Ishikawa (cell line): ENCODE results near the gene CRELD2.

ENCODE experiments used
- CEBPB ChIP-seq: IDR thresholded peaks from 2 replicates; pipeline ENCODE4 v1.6.1; 2012
- CREB1 ChIP-seq: IDR thresholded peaks from 2 replicates; pipeline ENCODE4 v1.6.1; 2012; ENCODE audit warnings: low read depth
- EGR1 ChIP-seq: IDR thresholded peaks from 2 replicates; pipeline ENCODE4 v1.6.1; 2012
- EP300 ChIP-seq: IDR thresholded peaks from 2 replicates; pipeline ENCODE4 v1.6.1; 2012; ENCODE audit warnings: borderline replicate concordance
- FOXM1 ChIP-seq: IDR thresholded peaks from 2 replicates; pipeline ENCODE4 v1.6.1; 2012; ENCODE audit warnings: low read depth, borderline replicate concordance
- NFIC ChIP-seq: IDR thresholded peaks from 2 replicates; pipeline ENCODE4 v1.6.1; 2012
- RAD21 ChIP-seq: IDR thresholded peaks from 2 replicates; pipeline ENCODE4 v1.6.1; 2012; ENCODE audit warnings: low read depth
- TAF1 ChIP-seq: IDR thresholded peaks from 2 replicates; pipeline ENCODE4 v1.6.1; 2012; ENCODE audit warnings: low read depth, mild to moderate bottlenecking
- TCF12 ChIP-seq: IDR thresholded peaks from 2 replicates; pipeline ENCODE4 v1.6.1; 2012; ENCODE audit warnings: low read depth
- TEAD4 ChIP-seq: IDR thresholded peaks from 2 replicates; pipeline ENCODE4 v1.6.1; 2012
- YY1 ChIP-seq: IDR thresholded peaks from 2 replicates; pipeline ENCODE4 v1.6.1; 2012; ENCODE audit warnings: low read depth
- ZBTB7A ChIP-seq: IDR thresholded peaks from 2 replicates; pipeline ENCODE4 v1.6.1; 2012; ENCODE audit warnings: low read depth
- TF ChIP-seq, protein P1 (sequence below): IDR thresholded peaks from 2 replicates; pipeline ENCODE4 v1.6.1; 2012; ENCODE audit warnings: low read depth, mild to moderate bottlenecking
- TF ChIP-seq, protein P2 (sequence below): IDR thresholded peaks from 2 replicates; pipeline ENCODE4 v1.6.1; 2012
- TF ChIP-seq, protein P3 (sequence below): IDR thresholded peaks from 2 replicates; pipeline ENCODE4 v1.6.1; 2012

CRELD2 gene

DNA sequence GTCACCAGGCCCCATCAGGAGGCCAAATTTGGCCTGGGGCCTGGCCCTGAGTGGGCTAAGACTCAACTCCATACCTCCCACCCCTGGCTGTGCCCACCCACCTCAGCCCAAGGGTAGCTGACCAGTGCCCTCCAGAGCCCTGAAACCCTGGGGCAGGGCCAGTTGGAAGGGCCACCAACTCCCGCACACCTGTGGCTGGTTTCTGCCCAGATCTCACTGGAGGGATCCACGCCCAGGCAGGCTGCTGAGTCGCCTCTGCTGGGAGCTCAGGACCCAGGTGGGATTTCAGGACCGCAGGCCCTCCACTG lies 33.2 kb downstream of the CRELD2 start:
- TF ChIP-seq CREB1 (no peak), CEBPB (no peak), EGR1 (no peak), FOXM1 (no peak), TCF12 (no peak; the same call in 1 of the 2 replicates), TEAD4 (no peak), RAD21 (no peak), TAF1 (no peak), YY1 (no peak), EP300 (no peak)
- TF ChIP-seq, protein P1, sequence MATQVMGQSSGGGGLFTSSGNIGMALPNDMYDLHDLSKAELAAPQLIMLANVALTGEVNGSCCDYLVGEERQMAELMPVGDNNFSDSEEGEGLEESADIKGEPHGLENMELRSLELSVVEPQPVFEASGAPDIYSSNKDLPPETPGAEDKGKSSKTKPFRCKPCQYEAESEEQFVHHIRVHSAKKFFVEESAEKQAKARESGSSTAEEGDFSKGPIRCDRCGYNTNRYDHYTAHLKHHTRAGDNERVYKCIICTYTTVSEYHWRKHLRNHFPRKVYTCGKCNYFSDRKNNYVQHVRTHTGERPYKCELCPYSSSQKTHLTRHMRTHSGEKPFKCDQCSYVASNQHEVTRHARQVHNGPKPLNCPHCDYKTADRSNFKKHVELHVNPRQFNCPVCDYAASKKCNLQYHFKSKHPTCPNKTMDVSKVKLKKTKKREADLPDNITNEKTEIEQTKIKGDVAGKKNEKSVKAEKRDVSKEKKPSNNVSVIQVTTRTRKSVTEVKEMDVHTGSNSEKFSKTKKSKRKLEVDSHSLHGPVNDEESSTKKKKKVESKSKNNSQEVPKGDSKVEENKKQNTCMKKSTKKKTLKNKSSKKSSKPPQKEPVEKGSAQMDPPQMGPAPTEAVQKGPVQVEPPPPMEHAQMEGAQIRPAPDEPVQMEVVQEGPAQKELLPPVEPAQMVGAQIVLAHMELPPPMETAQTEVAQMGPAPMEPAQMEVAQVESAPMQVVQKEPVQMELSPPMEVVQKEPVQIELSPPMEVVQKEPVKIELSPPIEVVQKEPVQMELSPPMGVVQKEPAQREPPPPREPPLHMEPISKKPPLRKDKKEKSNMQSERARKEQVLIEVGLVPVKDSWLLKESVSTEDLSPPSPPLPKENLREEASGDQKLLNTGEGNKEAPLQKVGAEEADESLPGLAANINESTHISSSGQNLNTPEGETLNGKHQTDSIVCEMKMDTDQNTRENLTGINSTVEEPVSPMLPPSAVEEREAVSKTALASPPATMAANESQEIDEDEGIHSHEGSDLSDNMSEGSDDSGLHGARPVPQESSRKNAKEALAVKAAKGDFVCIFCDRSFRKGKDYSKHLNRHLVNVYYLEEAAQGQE = no peak
- TF ChIP-seq, protein P2, sequence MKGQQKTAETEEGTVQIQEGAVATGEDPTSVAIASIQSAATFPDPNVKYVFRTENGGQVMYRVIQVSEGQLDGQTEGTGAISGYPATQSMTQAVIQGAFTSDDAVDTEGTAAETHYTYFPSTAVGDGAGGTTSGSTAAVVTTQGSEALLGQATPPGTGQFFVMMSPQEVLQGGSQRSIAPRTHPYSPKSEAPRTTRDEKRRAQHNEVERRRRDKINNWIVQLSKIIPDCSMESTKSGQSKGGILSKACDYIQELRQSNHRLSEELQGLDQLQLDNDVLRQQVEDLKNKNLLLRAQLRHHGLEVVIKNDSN = no peak
- TF ChIP-seq, protein P3, sequence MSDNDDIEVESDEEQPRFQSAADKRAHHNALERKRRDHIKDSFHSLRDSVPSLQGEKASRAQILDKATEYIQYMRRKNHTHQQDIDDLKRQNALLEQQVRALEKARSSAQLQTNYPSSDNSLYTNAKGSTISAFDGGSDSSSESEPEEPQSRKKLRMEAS = no peak

DNA sequence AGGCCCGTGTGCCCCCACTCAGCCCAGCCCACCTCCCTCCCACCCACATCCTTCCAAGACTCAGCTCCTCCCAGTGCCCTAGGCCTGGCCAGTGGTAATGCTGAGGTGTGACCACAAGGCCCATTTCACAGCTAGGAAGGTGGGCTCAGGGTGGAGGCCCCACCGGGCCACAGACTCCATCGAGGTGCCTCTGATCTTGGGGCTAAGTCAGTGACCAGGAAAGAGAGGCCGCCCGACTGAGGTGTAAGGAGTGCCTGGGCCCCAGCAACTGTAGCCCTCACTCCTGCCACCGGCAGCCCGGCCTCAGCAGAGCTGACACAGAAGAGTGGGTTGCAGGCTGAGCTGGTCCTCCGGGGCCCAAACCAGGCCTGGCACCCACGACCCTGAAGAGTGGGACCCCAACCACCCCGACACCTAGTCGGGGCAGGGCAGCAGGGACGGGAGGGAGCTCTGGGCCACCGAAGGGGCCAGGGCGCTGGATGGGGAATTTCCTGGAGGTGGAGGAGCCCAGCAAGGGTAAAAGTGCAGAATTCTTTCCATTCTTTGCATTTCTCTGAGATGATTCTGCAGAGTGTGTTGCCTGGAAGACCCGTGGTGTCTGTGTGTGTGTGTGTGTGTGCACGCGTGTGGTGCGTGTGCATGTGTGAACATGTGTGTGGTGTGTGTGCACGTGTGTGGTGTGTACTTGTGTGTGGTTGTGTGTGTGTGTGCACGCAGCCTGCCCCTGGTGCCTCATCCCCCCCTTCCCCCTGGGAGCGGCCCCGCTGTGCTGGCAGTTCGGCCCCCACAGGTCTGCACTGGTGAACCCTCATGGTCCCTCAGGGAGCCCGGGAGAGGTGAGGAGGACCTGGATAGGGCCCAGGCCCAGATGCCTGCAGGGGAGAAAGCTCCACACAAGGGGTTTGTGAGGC lies 33.8 kb downstream of the CRELD2 start:
- TF ChIP-seq EGR1 = no peak
- no peak for TF ChIP-seq NFIC
- no peak for TF ChIP-seq YY1
- TF ChIP-seq TEAD4 = peak; percentile 92
- TF ChIP-seq CREB1 = no peak
- TF ChIP-seq, protein P1 = no peak
- TF ChIP-seq, protein P3 = no peak
- TF ChIP-seq ZBTB7A = peak; percentile 66; the same call in 1 of the 2 replicates
- TF ChIP-seq EP300 = no peak
- TF ChIP-seq TAF1 = no peak
- TF ChIP-seq, protein P2 = no peak
- no peak for TF ChIP-seq TCF12
- TF ChIP-seq FOXM1 = no peak
- no peak for TF ChIP-seq RAD21
- no peak for TF ChIP-seq CEBPB

DNA sequence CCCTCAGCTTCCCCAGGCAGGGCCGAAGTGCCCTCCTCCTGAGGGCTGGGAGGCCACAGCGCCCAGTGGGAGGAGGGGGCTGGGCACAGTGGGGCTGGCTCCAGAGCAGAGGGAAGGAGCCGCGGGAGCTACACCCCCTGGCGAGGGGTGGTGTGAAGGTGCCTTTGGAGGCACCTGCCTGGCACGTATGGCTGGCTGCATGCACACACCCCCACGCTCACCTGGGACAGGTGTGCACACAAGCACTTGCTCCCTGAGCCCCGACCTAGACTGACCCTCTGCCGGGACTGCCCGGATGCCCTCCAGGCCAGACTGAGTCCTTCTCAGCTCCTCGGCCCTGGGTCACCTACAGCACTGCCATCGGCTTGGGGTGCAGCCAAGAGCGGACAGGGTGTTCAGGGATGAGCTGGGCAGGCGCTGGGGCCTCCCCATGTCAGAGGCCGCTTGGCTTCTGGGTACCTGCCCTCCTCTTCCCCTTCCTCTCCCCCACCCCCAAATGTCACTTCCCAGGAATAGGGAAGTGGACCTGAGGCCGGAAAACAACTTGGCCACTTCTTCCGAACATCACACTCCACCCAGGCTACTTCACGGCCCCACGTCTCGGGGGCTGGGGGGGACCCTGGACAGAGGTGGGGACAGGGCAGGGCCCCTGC lies 34.7 kb downstream of the CRELD2 start:
- TF ChIP-seq, protein P2 = no peak
- TF ChIP-seq CREB1 = no peak

DNA sequence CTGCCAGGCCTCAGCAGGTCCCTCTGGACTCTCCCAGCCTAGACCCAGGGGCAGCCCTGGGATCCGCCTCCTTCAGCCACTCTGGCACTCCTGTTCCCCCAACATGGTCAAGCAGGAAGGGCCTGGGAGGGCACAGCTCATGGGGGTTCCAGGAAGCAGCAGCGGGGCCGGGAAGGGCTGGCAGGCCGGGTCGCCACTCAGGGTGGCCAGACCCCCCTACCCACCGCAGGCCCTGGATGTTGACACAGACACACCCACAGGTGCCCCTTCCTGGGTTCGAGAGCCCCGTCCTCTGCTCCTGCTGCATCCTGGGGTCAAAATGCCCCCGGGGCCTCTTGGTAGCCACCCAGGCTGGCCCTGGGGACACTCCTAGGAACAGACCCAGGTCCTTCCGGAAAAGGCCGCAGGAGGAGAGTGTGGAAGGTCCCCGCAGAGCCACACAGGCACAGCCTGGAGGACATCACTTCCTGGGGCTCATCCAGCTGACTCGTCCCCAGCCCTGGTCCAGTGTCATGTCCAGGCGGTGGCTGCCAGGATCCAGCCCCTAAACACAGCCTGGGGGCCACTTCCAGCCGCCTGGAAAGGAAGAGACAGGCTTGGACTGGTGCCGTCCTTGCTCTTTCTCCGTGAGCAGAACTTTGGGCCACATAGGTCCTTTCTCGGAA lies 35.4 kb downstream of the CRELD2 start:
- TF ChIP-seq YY1 (no peak), TEAD4 (no peak), TAF1 (no peak), NFIC (no peak), TCF12 (no peak), EGR1 (no peak), FOXM1 (no peak), ZBTB7A (no peak), RAD21 (no peak), CREB1 (no peak)
- TF ChIP-seq, protein P1 = no peak
- TF ChIP-seq, protein P3 = no peak
